Measurements from ENCODE around the gene PLEKHJ1. TPM values are rescaled to one million over a fixed set of nuclear protein-coding genes. Genes with fewer than 3 reads are reported as not detected.
A peak's percentile ranks its signal among the peaks of the same experiment; 100 is the strongest.

The PLEKHJ1 gene
- total RNA-seq, 1 donor from 2014 or later = 116 TPM

DNA sequence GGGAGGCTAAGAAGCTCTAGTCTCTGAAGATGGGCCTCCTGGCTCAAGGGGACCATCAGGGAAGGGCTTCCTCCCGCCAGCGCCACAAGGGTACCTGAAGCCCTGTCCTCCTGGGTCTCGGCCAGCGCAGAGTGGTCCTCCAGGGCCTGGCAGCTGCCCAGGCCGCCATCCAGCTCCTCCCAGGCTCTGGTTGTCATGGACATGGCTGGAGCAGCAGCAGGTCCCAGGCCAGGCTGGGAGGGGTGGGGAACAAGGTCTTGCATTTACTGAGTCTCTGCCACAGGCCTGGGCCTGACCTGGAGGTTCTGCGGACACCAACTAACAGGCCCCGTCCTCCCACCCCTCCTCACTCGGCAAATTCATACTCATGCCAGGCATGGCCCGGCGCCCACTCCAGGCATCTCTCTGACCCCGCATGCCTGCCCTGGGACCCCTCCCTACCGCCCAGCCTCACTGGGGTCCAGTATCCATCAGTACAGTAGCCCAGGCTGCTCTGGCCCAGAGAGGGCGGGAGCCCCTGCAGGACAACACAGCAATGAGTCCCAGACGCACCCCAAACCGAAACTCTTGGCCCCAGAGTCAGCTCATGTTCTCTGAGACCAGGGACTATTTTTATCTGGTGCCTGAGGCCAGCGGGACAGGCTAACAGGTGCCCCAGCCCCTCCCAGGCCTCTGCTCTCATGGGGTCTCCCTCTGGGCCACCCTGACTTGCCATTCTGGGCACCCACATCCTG lies 19.1 kb upstream of the PLEKHJ1 start:
- peaks cover 3% of the 10 kb centered on the region for H3K4me1 Mint-ChIP-seq (ENCODE audit: low read depth)
- H3K36me3 Mint-ChIP-seq (ENCODE audit: insufficient read depth) = no peaks in the 10 kb centered on the region
- DNase-seq (ENCODE audit: low spot score, unreplicated experiment) = no peak
- no peak for TF ChIP-seq CTCF (IDR thresholded peaks at IDR 0.05; ENCODE audit: unreplicated experiment)
- H3K9me3 Mint-ChIP-seq (ENCODE audit: low read depth) = no peaks in the 10 kb centered on the region
- peaks cover 4% of the 10 kb centered on the region for H3K27me3 Mint-ChIP-seq
- H3K4me3 Mint-ChIP-seq (ENCODE audit: low read depth) = no peak overlapping the region
- H3K27ac Mint-ChIP-seq = no peak overlapping the region

- Mint-ChIP-seq H3K9me3 (ENCODE audit: low read depth) (no peaks in the 10 kb centered on the region), H3K4me3 (ENCODE audit: low read depth) (peak overlapping the region; percentile 65), H3K27ac (peak overlapping the region; percentile 21), H3K4me1 (ENCODE audit: low read depth) (peaks cover 3% of the 10 kb centered on the region), H3K36me3 (ENCODE audit: insufficient read depth) (no peaks in the 10 kb centered on the region), H3K27me3 (peaks cover 4% of the 10 kb centered on the region)
- peak; percentile 66 for DNase-seq (ENCODE audit: low spot score, unreplicated experiment)
- TF ChIP-seq CTCF (IDR thresholded peaks at IDR 0.05; ENCODE audit: unreplicated experiment) = peak; percentile 71
Measured at GRCh38 chr19:2254064-2254872, 18.1 kb upstream of the PLEKHJ1 start.

DNA sequence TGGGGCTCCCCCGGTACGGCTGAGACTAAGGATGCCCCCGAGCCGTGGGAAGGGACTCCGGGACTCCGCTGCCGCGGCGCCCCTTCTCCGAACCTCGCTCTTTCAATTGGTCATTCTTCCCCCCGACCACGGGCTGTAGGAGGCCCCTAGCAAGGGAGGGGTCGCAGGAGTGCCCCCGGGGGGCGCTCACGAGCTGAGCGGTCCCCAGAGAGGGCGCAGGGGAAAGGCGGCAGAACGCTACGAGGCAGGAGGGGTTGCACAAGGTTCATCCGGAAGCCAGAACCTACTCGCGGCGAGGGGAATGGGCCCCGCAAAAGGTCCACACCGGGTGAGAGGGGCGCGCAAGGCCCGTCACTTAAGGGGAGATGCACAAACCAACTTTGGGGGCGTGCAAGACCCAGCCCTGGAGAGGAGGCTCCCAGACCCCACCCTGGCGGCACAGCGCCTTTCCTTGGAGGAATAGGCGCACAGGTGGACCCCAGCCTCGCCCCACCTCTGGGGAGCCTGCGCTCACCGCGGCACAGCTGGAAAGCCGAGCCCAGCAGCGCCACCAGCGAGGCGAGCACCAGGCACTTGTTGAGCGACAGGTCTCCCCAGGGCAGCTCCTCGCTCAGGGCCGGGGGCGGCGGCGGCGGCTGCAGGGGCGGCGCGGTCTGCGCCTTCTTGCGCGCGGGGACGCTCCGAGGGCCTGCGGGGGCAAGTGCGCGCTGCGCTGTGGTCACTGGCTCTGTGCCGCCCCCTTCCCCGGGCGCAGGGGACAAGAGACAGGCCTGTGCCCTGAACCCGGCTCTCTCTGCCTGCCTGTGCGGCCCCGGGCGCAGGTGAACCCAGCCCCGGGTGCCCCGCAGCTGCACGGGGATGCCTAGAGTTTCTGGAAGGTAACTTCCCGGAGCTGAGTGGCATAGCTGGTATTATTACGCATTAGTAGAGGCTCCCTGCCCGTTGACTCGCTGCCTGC lies 17.3 kb upstream of the PLEKHJ1 start:
- Mint-ChIP-seq H3K4me1 (ENCODE audit: low read depth) (peaks cover 3% of the 10 kb centered on the region), H3K4me3 (ENCODE audit: low read depth) (peak overlapping the region; percentile 65), H3K9me3 (ENCODE audit: low read depth) (no peaks in the 10 kb centered on the region), H3K27me3 (peaks cover 4% of the 10 kb centered on the region), H3K36me3 (ENCODE audit: insufficient read depth) (no peaks in the 10 kb centered on the region), H3K27ac (peak overlapping the region; percentile 21)
- peak; percentile 41 for TF ChIP-seq CTCF (IDR thresholded peaks at IDR 0.05; ENCODE audit: unreplicated experiment)
- no peak for DNase-seq (ENCODE audit: low spot score, unreplicated experiment)

DNA sequence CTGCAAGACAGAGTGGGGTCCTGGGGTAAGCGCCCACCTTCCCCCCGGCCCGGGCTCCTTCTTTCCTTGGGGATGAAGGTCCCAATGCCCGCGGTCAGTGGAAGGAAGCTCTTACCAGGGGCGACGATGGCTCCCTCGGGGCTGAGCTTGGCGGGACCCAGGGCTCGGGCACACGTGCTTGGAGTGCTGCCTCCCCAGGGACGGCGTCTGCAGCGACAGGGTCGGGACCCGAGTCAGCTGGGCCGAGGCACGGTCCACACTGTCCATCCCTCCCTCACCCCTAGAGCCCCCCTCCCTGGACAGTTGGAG lies 16.6 kb upstream of the PLEKHJ1 start:
- no peak for TF ChIP-seq CTCF (IDR thresholded peaks at IDR 0.05; ENCODE audit: unreplicated experiment)
- Mint-ChIP-seq H3K36me3 (ENCODE audit: insufficient read depth) (no peaks in the 10 kb centered on the region), H3K4me3 (ENCODE audit: low read depth) (no peak overlapping the region), H3K27ac (no peak overlapping the region), H3K9me3 (ENCODE audit: low read depth) (no peaks in the 10 kb centered on the region), H3K4me1 (ENCODE audit: low read depth) (peaks cover 3% of the 10 kb centered on the region), H3K27me3 (peaks cover 4% of the 10 kb centered on the region)
- DNase-seq (ENCODE audit: low spot score, unreplicated experiment) = no peak

Data from progenitor cell of endocrine pancreas (in vitro differentiated cells).